Mucosa of rectum (tissue), 2 donors: ENCODE results near the gene PRORP.

Experiments
- H3K27ac ChIP-seq, 2 donors: one replicate each; pipeline ENCODE4 v1.7.0; 2013; ENCODE audit warnings: inconsistent platforms in 2 of 2, low read depth in 2 of 2, low read length in 2 of 2
- H3K27me3 ChIP-seq, 2 donors: one replicate each; pipeline ENCODE4 v1.7.0; 2013; ENCODE audit warnings: low read length in 2 of 2; ENCODE audit not compliant: control insufficient read depth in 2 of 2, insufficient read depth in 2 of 2
- H3K36me3 ChIP-seq, 2 donors: one replicate each; pipeline ENCODE4 v1.7.0; 2013; ENCODE audit warnings: low read length in 2 of 2; ENCODE audit not compliant: control insufficient read depth in 2 of 2, insufficient read depth in 2 of 2
- H3K4me1 ChIP-seq, 2 donors: one replicate each; pipeline ENCODE4 v1.7.0; 2013; ENCODE audit warnings: low read length in 2 of 2, mild to moderate bottlenecking in 1 of 2; ENCODE audit not compliant: control insufficient read depth in 2 of 2, insufficient read depth in 2 of 2
- H3K4me3 ChIP-seq, 2 donors: one replicate each; pipeline ENCODE4 v1.7.0; 2013; ENCODE audit warnings: low read length in 2 of 2
- H3K9ac ChIP-seq, 2 donors: one replicate each; pipeline ENCODE4 v1.7.0; 2013; ENCODE audit warnings: low read length in 2 of 2, low read depth in 1 of 2, mild to moderate bottlenecking in 1 of 2
- H3K9me3 ChIP-seq, 2 donors: one replicate each; pipeline ENCODE4 v1.7.0; 2013; ENCODE audit warnings: low read length in 2 of 2; ENCODE audit not compliant: control insufficient read depth in 2 of 2
- donor health status: healthy.
- donor health status: Normal muscosa, but diverticular disease.

The PRORP gene

DNA sequence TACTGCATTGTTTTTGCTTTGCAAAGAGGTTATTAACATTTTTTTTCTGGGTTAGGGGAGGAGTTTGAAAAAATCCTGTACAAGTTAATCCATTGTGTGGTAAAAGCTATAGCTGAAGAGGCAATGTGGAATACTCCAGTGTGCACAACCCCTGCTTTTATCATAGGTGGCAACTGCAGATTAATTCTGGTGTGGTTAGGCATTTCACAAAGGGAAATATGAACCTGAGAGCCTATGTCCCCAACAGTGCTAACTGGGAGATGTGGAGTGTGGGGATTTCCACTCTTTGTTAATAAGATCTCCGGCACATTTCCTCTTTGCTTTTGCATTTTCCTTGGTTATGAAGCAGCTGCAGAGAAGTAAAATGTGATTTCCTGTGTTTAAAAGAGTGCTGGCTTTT lies 33.6 kb downstream of the PRORP start:
- H3K4me1 ChIP-seq = peaks cover 0 to 5% of the 10 kb centered on the region in 2 donors
- no peak overlapping the region for H3K27ac ChIP-seq
- no peak overlapping the region for H3K9ac ChIP-seq
- H3K27me3 ChIP-seq = no peaks in the 10 kb centered on the region
- H3K4me3 ChIP-seq = no peak overlapping the region
- no peaks in the 10 kb centered on the region for H3K9me3 ChIP-seq
- H3K36me3 ChIP-seq = peaks cover 3% of the 10 kb centered on the region in 2 donors

DNA sequence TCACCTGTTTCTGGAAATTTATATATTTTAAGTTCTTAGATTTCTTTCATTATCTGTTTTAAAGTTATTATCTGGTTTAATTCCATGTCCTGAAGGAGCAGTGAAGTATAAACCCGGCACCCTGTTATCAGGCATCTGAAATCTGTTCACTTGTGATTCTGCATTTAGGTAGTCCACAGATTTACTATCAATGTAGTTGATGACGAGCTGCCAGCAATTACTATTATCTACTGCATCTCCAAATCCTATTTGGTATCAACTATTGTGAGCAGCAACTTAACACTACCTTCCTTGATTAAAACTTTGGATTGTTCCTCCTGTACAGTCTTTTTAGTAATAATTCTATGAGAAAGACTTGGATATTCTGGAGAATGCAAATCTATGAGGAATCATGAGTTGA lies 36.1 kb downstream of the PRORP start:
- Histone ChIP-seq H3K27me3 (no peaks in the 10 kb centered on the region), H3K27ac (no peak overlapping the region), H3K36me3 (peaks cover 3% of the 10 kb centered on the region in 2 donors), H3K9me3 (no peaks in the 10 kb centered on the region), H3K9ac (no peak overlapping the region), H3K4me3 (no peak overlapping the region), H3K4me1 (peaks cover 0 to 5% of the 10 kb centered on the region in 2 donors)

DNA sequence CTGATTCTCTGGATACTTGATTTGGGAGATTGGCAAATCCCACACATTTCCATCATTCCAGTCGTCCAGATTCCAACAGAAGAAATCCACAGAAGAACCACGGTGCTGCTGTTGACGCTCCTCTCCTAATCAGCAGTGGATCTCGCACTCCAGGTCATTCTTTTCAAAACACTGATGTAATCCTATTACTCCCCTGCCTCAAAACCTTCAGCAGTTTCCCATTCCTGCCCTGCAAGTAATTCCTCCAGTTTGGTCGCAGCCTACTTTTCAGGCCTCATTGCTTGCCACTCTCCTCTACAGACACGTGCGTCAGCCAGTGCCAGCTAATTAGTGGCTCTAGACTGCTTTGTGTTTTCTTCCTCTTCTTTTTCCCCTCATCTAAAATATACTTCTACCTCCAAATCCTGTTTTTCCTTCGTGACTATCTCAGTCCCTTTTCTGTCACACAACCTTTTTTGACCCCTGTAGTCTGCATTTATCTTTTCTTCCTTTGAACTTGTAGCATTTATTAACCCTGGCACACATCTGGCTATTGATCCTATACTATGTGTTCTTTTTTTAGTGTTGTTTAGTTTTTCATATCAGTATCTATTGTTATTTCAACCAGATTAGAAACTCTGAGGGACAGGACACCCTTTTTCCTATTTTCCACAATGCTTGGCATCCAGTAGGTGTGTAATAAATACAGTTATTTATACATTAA lies 36.8 kb downstream of the PRORP start:
- no peak overlapping the region for H3K9ac ChIP-seq
- no peak overlapping the region for H3K27ac ChIP-seq
- H3K27me3 ChIP-seq = no peaks in the 10 kb centered on the region
- no peaks in the 10 kb centered on the region for H3K9me3 ChIP-seq
- H3K4me3 ChIP-seq = no peak overlapping the region
- H3K4me1 ChIP-seq = peaks cover 0 to 5% of the 10 kb centered on the region in 2 donors
- peaks cover 3% of the 10 kb centered on the region in 2 donors for H3K36me3 ChIP-seq

DNA sequence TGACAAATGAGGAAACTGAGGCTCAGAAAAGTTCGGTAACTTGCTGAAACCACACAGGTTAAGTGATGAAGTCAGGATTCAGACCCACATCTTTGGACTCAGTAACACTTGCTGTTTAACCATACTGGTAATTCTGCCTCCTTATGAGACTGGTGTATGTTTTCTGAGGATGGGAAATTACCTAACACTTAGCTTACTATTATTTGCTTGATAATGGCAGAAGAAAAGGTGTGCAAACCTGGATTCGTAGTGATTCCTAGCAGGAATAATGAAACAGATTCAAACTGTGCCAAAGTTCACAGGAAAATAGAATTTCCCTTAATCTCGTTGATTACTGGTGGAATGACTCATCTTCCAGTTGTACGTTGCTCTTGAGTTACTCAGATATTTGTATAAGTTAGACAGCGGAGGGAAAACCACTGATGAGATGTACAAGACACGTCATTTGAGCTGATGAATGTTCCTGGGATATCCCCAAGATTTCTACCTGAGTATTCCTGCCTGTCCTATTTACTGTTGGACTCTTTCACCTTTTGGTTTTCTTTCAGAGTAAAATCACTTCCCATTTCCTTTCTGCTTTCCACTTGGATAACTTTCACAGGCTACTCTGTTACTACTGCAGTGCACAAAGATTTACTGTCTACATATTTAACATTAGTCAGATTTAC lies 37.5 kb downstream of the PRORP start:
- Histone ChIP-seq H3K9me3 (no peaks in the 10 kb centered on the region), H3K27ac (peak overlapping the region in 1 of 2 donors; percentile 20), H3K9ac (no peak overlapping the region), H3K36me3 (peaks cover 3% of the 10 kb centered on the region in 2 donors), H3K27me3 (no peaks in the 10 kb centered on the region), H3K4me1 (peaks cover 0 to 6% of the 10 kb centered on the region in 2 donors), H3K4me3 (no peak overlapping the region)

- Histone ChIP-seq H3K27me3 (no peaks in the 10 kb centered on the region), H3K4me1 (peaks cover 0 to 9% of the 10 kb centered on the region in 2 donors), H3K9ac (no peak overlapping the region), H3K36me3 (peaks cover 3% of the 10 kb centered on the region in 2 donors), H3K9me3 (no peaks in the 10 kb centered on the region), H3K27ac (no peak overlapping the region), H3K4me3 (no peak overlapping the region)
Observed at GRCh38 chr14:35161231-35161630, 38.9 kb downstream of the PRORP start.

DNA sequence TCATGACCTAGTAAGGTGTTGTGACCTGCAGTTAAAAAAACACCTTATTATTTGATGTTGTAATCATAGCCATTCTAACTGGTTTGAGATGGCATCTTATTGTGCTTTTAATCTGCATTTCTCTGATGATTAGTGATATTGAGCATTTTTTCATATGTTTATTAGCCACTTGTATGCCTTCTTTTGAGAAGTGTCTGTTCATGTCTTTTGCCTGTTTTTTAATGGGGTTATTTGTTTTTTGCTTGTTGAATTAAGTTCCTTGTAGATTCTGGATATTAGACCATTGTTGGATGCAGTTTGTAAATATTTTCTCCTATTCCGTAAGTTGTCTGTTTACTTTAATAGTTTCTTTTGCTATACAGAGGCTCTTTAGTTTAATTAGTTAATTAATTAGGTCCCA lies 41.0 kb downstream of the PRORP start:
- Histone ChIP-seq H3K27me3 (no peaks in the 10 kb centered on the region), H3K9me3 (no peaks in the 10 kb centered on the region), H3K4me3 (no peak overlapping the region), H3K27ac (no peak overlapping the region), H3K9ac (no peak overlapping the region), H3K36me3 (peaks cover 3% of the 10 kb centered on the region in 2 donors), H3K4me1 (peaks cover 0 to 9% of the 10 kb centered on the region in 2 donors)

- H3K27ac ChIP-seq = no peak overlapping the region
- H3K36me3 ChIP-seq = no peaks in the 10 kb centered on the region
- H3K27me3 ChIP-seq = no peaks in the 10 kb centered on the region
- H3K4me3 ChIP-seq = no peak overlapping the region
- no peak overlapping the region for H3K9ac ChIP-seq
- H3K4me1 ChIP-seq = peaks cover 0 to 7% of the 10 kb centered on the region in 2 donors
- H3K9me3 ChIP-seq = no peaks in the 10 kb centered on the region
Observed at GRCh38 chr14:35164849-35165248, 42.5 kb downstream of the PRORP start.

- no peak overlapping the region for H3K27ac ChIP-seq
- H3K27me3 ChIP-seq = no peaks in the 10 kb centered on the region
- no peak overlapping the region for H3K4me3 ChIP-seq
- no peak overlapping the region for H3K9ac ChIP-seq
- no peaks in the 10 kb centered on the region for H3K36me3 ChIP-seq
- H3K4me1 ChIP-seq = peaks cover 0 to 4% of the 10 kb centered on the region in 2 donors
- H3K9me3 ChIP-seq = no peaks in the 10 kb centered on the region
Observed at GRCh38 chr14:35167496-35167895, 45.1 kb downstream of the PRORP start.
